Loucy (cell line): ENCODE data around the gene FCHSD2.

Experiments
- H2AFZ ChIP-seq: fragments of 200-600 bp; sonication (generic); 2 replicates; pipeline ENCODE4 v1.6.0; 2016; ENCODE audit warnings: antibody characterized with exemption, mild to moderate bottlenecking, low read length, moderate library complexity
- H3F3A ChIP-seq: fragments of 200-600 bp; 2 replicates; pipeline ENCODE4 v1.6.0; 2016; ENCODE audit warnings: antibody characterized with exemption, low read depth, mild to moderate bottlenecking
- H3K27me3 ChIP-seq: fragments of 200-600 bp; sonication (generic); 2 replicates; pipeline ENCODE4 v1.6.1; 2014; ENCODE audit warnings: low read length, mild to moderate bottlenecking; ENCODE audit not compliant: insufficient read depth, poor library complexity, severe bottlenecking
- H3K36me3 ChIP-seq: fragments of 200-600 bp; sonication (generic); 2 replicates; pipeline ENCODE4 v1.6.1; 2016; ENCODE audit warnings: low read length; ENCODE audit not compliant: insufficient read depth
- H3K4me1 ChIP-seq: fragments of 200-600 bp; sonication (generic); 2 replicates; pipeline ENCODE4 v1.5.1; 2014; ENCODE audit warnings: low read length, mild to moderate bottlenecking; ENCODE audit not compliant: insufficient read depth, poor library complexity, severe bottlenecking
- H3K4me2 ChIP-seq: fragments of 200-600 bp; sonication (generic); 2 replicates; pipeline ENCODE4 v1.6.0; 2014; ENCODE audit warnings: antibody characterized with exemption, low read length, low read depth, mild to moderate bottlenecking; ENCODE audit not compliant: poor library complexity, severe bottlenecking
- H3K4me3 ChIP-seq: fragments of 200-600 bp; sonication (generic); 2 replicates; pipeline ENCODE4 v1.5.1; 2014; ENCODE audit warnings: low read length, mild to moderate bottlenecking, mixed read lengths; ENCODE audit not compliant: poor library complexity, severe bottlenecking
- H3K79me2 ChIP-seq: fragments of 200-600 bp; sonication (generic); 2 replicates; pipeline ENCODE4 v1.6.1; 2014; ENCODE audit warnings: low read length; ENCODE audit not compliant: insufficient read depth
- H3K9ac ChIP-seq: fragments of 200-600 bp; sonication (generic); 2 replicates; pipeline ENCODE4 v1.6.0; 2014; ENCODE audit warnings: mild to moderate bottlenecking, low read depth, low read length, moderate library complexity; ENCODE audit not compliant: poor library complexity, severe bottlenecking
- H3K9me2 ChIP-seq: fragments of 200-600 bp; sonication (generic); replicated peaks from 2 replicates; pipeline ENCODE4 v1.6.1; 2016; ENCODE audit warnings: low read depth, low read length, mixed read lengths
- H3K9me3 ChIP-seq: fragments of 200-600 bp; sonication (generic); 2 replicates; pipeline ENCODE4 v1.6.1; 2014; ENCODE audit warnings: mild to moderate bottlenecking, antibody characterized with exemption, low read length, low read depth; ENCODE audit not compliant: insufficient read depth
- H4K20me1 ChIP-seq: fragments of 200-600 bp; sonication (generic); 2 replicates; pipeline ENCODE4 v1.6.0; 2014; ENCODE audit warnings: antibody characterized with exemption, low read length, mild to moderate bottlenecking; ENCODE audit not compliant: insufficient read depth, poor library complexity, severe bottlenecking
- EZH2phosphoT487 ChIP-seq: fragments of 200-600 bp; IDR thresholded peaks from 2 replicates; pipeline ENCODE4 v1.6.1; 2018; ENCODE audit warnings: antibody characterized with exemption, mild to moderate bottlenecking, moderate library complexity, borderline replicate concordance
- TF ChIP-seq, protein P1 (sequence below): fragments of 200-600 bp; sonication (generic); conservative IDR thresholded peaks from 2 replicates; pipeline ENCODE4 v1.5.1; 2014; ENCODE audit warnings: mild to moderate bottlenecking, antibody characterized with exemption, low read length

The FCHSD2 gene

GRCh38 chr11:72996959-72997358 is 145.2 kb downstream of the FCHSD2 start:
- H3K27me3 ChIP-seq: no peaks in the 10 kb centered on the region
- H3K36me3 ChIP-seq: peaks cover 60% of the 10 kb centered on the region
- no peak overlapping the region for H3K9ac ChIP-seq
- H3K4me2 ChIP-seq: no peak overlapping the region
- no peak overlapping the region for H2AFZ ChIP-seq
- TF ChIP-seq EZH2phosphoT487: no peak
- TF ChIP-seq, protein P1, sequence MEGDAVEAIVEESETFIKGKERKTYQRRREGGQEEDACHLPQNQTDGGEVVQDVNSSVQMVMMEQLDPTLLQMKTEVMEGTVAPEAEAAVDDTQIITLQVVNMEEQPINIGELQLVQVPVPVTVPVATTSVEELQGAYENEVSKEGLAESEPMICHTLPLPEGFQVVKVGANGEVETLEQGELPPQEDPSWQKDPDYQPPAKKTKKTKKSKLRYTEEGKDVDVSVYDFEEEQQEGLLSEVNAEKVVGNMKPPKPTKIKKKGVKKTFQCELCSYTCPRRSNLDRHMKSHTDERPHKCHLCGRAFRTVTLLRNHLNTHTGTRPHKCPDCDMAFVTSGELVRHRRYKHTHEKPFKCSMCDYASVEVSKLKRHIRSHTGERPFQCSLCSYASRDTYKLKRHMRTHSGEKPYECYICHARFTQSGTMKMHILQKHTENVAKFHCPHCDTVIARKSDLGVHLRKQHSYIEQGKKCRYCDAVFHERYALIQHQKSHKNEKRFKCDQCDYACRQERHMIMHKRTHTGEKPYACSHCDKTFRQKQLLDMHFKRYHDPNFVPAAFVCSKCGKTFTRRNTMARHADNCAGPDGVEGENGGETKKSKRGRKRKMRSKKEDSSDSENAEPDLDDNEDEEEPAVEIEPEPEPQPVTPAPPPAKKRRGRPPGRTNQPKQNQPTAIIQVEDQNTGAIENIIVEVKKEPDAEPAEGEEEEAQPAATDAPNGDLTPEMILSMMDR: no peak
- H3F3A ChIP-seq: 0 out of 2 replicates have a peak, but pooled peaks cover 3% of the 10 kb centered on the region
- peaks cover 34% of the 10 kb centered on the region for H4K20me1 ChIP-seq
- H3K4me1 ChIP-seq: no peaks in the 10 kb centered on the region
- H3K79me2 ChIP-seq: peaks cover 46% of the 10 kb centered on the region
- H3K4me3 ChIP-seq: no peak overlapping the region
- no peaks in the 10 kb centered on the region for H3K9me2 ChIP-seq
- no peaks in the 10 kb centered on the region for H3K9me3 ChIP-seq

GRCh38 chr11:72989727-72990126 is 152.4 kb downstream of the FCHSD2 start:
- H3K9me3 ChIP-seq: no peaks in the 10 kb centered on the region
- H3K9ac ChIP-seq: no peak overlapping the region
- H3F3A ChIP-seq: no peaks in the 10 kb centered on the region; the same call in 1 of the 2 replicates
- H3K4me2 ChIP-seq: no peak overlapping the region
- no peaks in the 10 kb centered on the region for H3K27me3 ChIP-seq
- peaks cover 16% of the 10 kb centered on the region for H4K20me1 ChIP-seq
- no peak overlapping the region for H2AFZ ChIP-seq
- H3K79me2 ChIP-seq: peaks cover 21% of the 10 kb centered on the region
- H3K36me3 ChIP-seq: peaks cover 56% of the 10 kb centered on the region
- H3K4me1 ChIP-seq: no peaks in the 10 kb centered on the region
- H3K9me2 ChIP-seq: no peaks in the 10 kb centered on the region
- TF ChIP-seq EZH2phosphoT487: no peak
- TF ChIP-seq, protein P1: no peak
- no peak overlapping the region for H3K4me3 ChIP-seq

DNA sequence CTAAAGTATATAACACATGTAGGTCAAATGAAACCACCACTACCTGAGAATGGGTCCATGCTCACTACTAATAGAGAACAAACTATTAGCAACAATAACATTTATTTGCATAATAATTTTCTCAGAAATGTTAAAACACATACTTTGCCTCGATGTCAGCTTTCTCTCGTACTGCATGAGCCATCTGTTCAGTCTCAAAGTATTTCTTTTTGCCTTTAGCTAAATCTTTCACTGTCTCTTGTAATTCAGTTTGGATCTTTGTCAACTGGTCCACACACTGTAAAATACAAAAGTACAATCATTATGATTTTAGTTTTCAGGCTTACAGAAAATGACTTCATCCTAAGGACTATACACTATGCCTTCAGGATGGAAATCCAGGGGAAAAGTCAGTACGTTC is 153.3 kb downstream of the FCHSD2 start:
- no peak overlapping the region for H3K4me3 ChIP-seq
- no peak overlapping the region for H2AFZ ChIP-seq
- no peak overlapping the region for H3K4me2 ChIP-seq
- no peaks in the 10 kb centered on the region for H3K9me3 ChIP-seq
- H3F3A ChIP-seq: peaks cover 1% of the 10 kb centered on the region; the same call in 1 of the 2 replicates
- no peaks in the 10 kb centered on the region for H3K9me2 ChIP-seq
- H3K9ac ChIP-seq: no peak overlapping the region
- TF ChIP-seq, protein P1: no peak
- TF ChIP-seq EZH2phosphoT487: no peak
- H3K4me1 ChIP-seq: no peaks in the 10 kb centered on the region
- peaks cover 56% of the 10 kb centered on the region for H3K36me3 ChIP-seq
- no peaks in the 10 kb centered on the region for H3K27me3 ChIP-seq
- H4K20me1 ChIP-seq: peaks cover 16% of the 10 kb centered on the region
- peaks cover 16% of the 10 kb centered on the region for H3K79me2 ChIP-seq
